PC-3 (cell line): Measurements from ENCODE around the gene RABGAP1L. TPM values are rescaled to one million over a fixed set of nuclear protein-coding genes. Genes with fewer than 3 reads are reported as not detected.
A peak's percentile ranks its signal among the peaks of the same experiment; 100 is the strongest.

ENCODE experiments used
- ATAC-seq: fragments of 200-7000 bp; cut with Tn5 transposase; 2 replicates; pipeline ENCODE4 v1.9.1; 2020; ENCODE audit warnings: mild to moderate bottlenecking, moderate library complexity
- BruUV-seq: library from RNA; stranded (reverse); fragments of 400-500 nt; replicated peaks from 2 replicates; lab custom pipeline; 2021; lab: Mats Ljungman, UMichigan
- CTCF ChIA-PET: fragments of 300-600 bp; sonication (Branson Sonifier 250); formaldehyde crosslinking; loops from one replicate; lab custom pipeline; 2022; ENCODE audit warnings: antibody characterized with exemption; lab: Charles Lee
- POLR2A ChIA-PET: fragments of 300-600 bp; sonication (Branson Sonifier 250); formaldehyde crosslinking; loops from one replicate; lab custom pipeline; 2022; ENCODE audit warnings: antibody characterized with exemption; ENCODE audit not compliant: unreplicated experiment; lab: Charles Lee
- DNase-seq: peaks from one replicate; pipeline ENCODE4 v3.0.0-alpha.2; 2015
- H2AFZ ChIP-seq: fragments of 300-600 bp; sonication (generic); 2 replicates; pipeline ENCODE4 v1.6.0; 2016; ENCODE audit warnings: antibody characterized with exemption, low read length
- H3F3A ChIP-seq: fragments of 300-600 bp; sonication (generic); one replicate; pipeline ENCODE4 v1.6.0; 2017; ENCODE audit warnings: antibody characterized with exemption, low read length, control low read depth, mild to moderate bottlenecking; ENCODE audit not compliant: unreplicated experiment
- H3K27ac ChIP-seq: fragments of 300-600 bp; sonication (generic); 2 replicates; pipeline ENCODE4 v1.5.1; 2016; ENCODE audit warnings: mild to moderate bottlenecking, low read length
- H3K27me3 ChIP-seq: fragments of 300-600 bp; sonication (generic); 2 replicates; pipeline ENCODE4 v1.6.1; 2016; ENCODE audit warnings: low read length, mixed read lengths
- H3K36me3 ChIP-seq: fragments of 300-600 bp; sonication (generic); 2 replicates; pipeline ENCODE4 v1.6.1; 2016; ENCODE audit warnings: low read depth, mixed run types, low read length, mixed read lengths
- H3K4me1 ChIP-seq: fragments of 300-600 bp; sonication (generic); 2 replicates; pipeline ENCODE4 v1.5.1; 2016; ENCODE audit warnings: low read length; ENCODE audit not compliant: insufficient read depth
- H3K4me2 ChIP-seq: fragments of 300-600 bp; sonication (generic); 2 replicates; pipeline ENCODE4 v1.6.0; 2016; ENCODE audit warnings: low read length
- H3K4me3 ChIP-seq: fragments of 300-600 bp; sonication (generic); 2 replicates; pipeline ENCODE4 v1.5.1; 2016; ENCODE audit warnings: mild to moderate bottlenecking, low read length, mixed read lengths
- H3K79me2 ChIP-seq: fragments of 300-600 bp; sonication (generic); 2 replicates; pipeline ENCODE4 v1.6.1; 2017; ENCODE audit warnings: low read length, mixed read lengths
- H3K9ac ChIP-seq: fragments of 300-600 bp; sonication (generic); 2 replicates; pipeline ENCODE4 v1.6.0; 2016; ENCODE audit warnings: mild to moderate bottlenecking, low read length
- H3K9me2 ChIP-seq: fragments of 300-600 bp; sonication (generic); replicated peaks from 2 replicates; pipeline ENCODE4 v1.6.1; 2016; ENCODE audit warnings: mixed run types, low read length, mixed read lengths
- H3K9me3 ChIP-seq: fragments of 300-600 bp; sonication (generic); 2 replicates; pipeline ENCODE4 v1.6.1; 2016; ENCODE audit warnings: low read length, mixed read lengths
- H4K20me1 ChIP-seq: fragments of 300-600 bp; sonication (generic); 2 replicates; pipeline ENCODE4 v1.6.1; 2016; ENCODE audit warnings: low read length, mixed read lengths
- EZH2 ChIP-seq: fragments of 300-600 bp; sonication (generic); IDR thresholded peaks from one replicate; pipeline ENCODE4 v1.6.1; 2017; ENCODE audit warnings: antibody characterized with exemption, mild to moderate bottlenecking, low read length; ENCODE audit not compliant: unreplicated experiment
- EZH2phosphoT487 ChIP-seq: fragments of 300-600 bp; sonication (generic); IDR thresholded peaks from 2 replicates; pipeline ENCODE4 v1.6.1; 2018; ENCODE audit warnings: mild to moderate bottlenecking, antibody characterized with exemption, low read length, borderline replicate concordance
- intact Hi-C: fragments of 100-400 bp; cut with micrococcal nuclease; formaldehyde crosslinking; loops from 2 replicates; pipeline ENCODE4 v1.9.0; 2023
- total RNA-seq: library from RNA; depleted of rRNA; stranded (reverse); fragments of >200 nt; gene quantifications from 2 replicates; pipeline ENCODE4 v1.2.3, GENCODE V29; 2014
- TF ChIP-seq, protein P1 (sequence below): fragments of 300-600 bp; sonication (generic); conservative IDR thresholded peaks from 2 replicates; pipeline ENCODE4 v1.5.1; 2017; ENCODE audit warnings: antibody characterized with exemption, low read depth, mild to moderate bottlenecking, low read length

Gene RABGAP1L
- total RNA-seq, 1 experiment from 2014 or later: 24.4 TPM

DNA sequence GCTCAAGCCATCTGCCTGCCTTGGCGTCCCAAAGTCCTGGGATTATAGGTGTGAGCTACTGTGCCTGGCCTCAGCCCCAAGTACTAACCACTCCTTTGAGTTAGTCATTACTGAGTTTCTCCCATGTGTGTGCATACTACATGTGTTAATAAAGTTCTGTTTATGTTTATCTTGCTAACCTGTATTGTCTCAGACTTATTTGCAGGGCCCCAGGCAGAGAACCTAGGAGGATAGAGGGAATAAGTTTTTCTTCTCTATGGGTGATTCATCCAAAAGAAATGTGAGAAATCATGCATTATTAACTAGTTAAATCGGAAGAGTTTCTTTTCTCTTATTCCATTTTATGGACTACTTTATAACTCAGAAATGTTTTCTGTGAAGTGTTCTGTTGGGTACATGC, 636.5 kb downstream of the RABGAP1L start:
- no peaks in the 10 kb centered on the region for H3K9me3 ChIP-seq
- H3K9ac ChIP-seq: no peak overlapping the region
- no peak overlapping the region for H3K27ac ChIP-seq
- ChIA-PET CTCF (no interaction called here), POLR2A (interaction anchor here (0.6 kb wide), 1 partner anchor 15 kb away, joined by 5 read pairs; no protein-coding TSS in a partner anchor)
- no peak overlapping the region for H2AFZ ChIP-seq
- no peaks in the 10 kb centered on the region for H3K9me2 ChIP-seq
- intact Hi-C loops: loop anchor here (10.0 kb wide), 1 partner anchor 79 kb away; no protein-coding TSS in a partner anchor
- no peaks in the 10 kb centered on the region for H3K79me2 ChIP-seq
- H3K36me3 ChIP-seq: no peaks in the 10 kb centered on the region
- H3F3A ChIP-seq: no peaks in the 10 kb centered on the region
- H3K4me2 ChIP-seq: no peak overlapping the region
- H3K27me3 ChIP-seq: no peaks in the 10 kb centered on the region
- DNase-seq (peak; percentile 47), ATAC-seq (peak; percentile 39)
- BruUV-seq: no TSS peak
- no peak overlapping the region for H3K4me3 ChIP-seq
- no peaks in the 10 kb centered on the region for H4K20me1 ChIP-seq
- H3K4me1 ChIP-seq: peaks cover 20% of the 10 kb centered on the region
- TF ChIP-seq, protein P1, sequence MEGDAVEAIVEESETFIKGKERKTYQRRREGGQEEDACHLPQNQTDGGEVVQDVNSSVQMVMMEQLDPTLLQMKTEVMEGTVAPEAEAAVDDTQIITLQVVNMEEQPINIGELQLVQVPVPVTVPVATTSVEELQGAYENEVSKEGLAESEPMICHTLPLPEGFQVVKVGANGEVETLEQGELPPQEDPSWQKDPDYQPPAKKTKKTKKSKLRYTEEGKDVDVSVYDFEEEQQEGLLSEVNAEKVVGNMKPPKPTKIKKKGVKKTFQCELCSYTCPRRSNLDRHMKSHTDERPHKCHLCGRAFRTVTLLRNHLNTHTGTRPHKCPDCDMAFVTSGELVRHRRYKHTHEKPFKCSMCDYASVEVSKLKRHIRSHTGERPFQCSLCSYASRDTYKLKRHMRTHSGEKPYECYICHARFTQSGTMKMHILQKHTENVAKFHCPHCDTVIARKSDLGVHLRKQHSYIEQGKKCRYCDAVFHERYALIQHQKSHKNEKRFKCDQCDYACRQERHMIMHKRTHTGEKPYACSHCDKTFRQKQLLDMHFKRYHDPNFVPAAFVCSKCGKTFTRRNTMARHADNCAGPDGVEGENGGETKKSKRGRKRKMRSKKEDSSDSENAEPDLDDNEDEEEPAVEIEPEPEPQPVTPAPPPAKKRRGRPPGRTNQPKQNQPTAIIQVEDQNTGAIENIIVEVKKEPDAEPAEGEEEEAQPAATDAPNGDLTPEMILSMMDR: no peak
- TF ChIP-seq EZH2: no peak
- TF ChIP-seq EZH2phosphoT487: no peak

DNA sequence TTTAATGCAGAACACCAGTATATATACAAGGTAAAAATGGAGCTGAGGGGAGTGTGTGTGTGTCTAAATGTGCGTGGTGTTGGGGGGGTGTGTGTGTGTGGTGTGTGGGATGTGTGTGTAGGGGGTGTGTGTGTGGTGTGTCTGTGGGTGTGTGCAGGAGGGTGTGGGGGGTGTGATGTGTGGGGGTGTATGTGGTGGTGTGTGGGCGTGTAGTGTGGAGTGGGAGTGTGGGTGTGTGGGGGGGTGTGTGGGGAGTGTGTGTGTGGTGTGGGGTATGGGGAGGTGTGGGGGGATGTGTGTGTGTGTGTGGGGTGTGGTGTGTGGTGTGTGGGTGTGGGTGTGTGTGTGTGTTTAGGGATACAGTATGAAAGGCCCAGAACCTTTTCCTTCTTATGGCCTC, 638.1 kb downstream of the RABGAP1L start:
- no peak overlapping the region for H3K27ac ChIP-seq
- ATAC-seq (no peak), DNase-seq (no peak)
- no peak overlapping the region for H3K9ac ChIP-seq
- no peaks in the 10 kb centered on the region for H3K36me3 ChIP-seq
- no TSS peak for BruUV-seq
- H3K4me1 ChIP-seq: peaks cover 20% of the 10 kb centered on the region
- POLR2A ChIA-PET: no interaction called here
- no peak overlapping the region for H3K4me3 ChIP-seq
- intact Hi-C loops: loop anchor here (10.0 kb wide), 1 partner anchor 77 kb away; no protein-coding TSS in a partner anchor
- H3K9me3 ChIP-seq: no peaks in the 10 kb centered on the region
- H3K4me2 ChIP-seq: no peak overlapping the region
- H3F3A ChIP-seq: no peaks in the 10 kb centered on the region
- H2AFZ ChIP-seq: no peak overlapping the region
- CTCF ChIA-PET: no interaction called here
- no peaks in the 10 kb centered on the region for H4K20me1 ChIP-seq
- no peaks in the 10 kb centered on the region for H3K79me2 ChIP-seq
- no peak for TF ChIP-seq EZH2
- TF ChIP-seq, protein P1: no peak
- no peaks in the 10 kb centered on the region for H3K9me2 ChIP-seq
- no peaks in the 10 kb centered on the region for H3K27me3 ChIP-seq

DNA sequence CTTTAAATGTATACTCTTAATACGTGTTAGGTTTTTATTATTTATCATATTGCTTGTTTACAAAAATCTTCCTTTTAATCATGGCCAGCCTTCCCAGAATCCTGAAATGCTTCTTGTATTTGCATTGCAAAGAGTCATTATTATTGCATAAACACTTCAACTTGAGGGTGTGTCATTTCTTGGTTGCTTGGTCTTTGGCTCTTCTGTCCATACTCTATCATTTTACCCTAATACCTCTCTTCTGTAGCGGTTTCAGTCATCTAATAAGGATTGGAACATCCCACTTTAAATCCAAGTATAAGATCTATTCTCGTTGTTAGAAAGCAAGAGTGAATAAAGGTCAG, 639.8 kb downstream of the RABGAP1L start:
- Histone ChIP-seq H4K20me1 (no peaks in the 10 kb centered on the region), H3K27ac (0 out of 2 replicates have a peak overlapping the region, but pooled peaks have one; percentile 10), H3K4me1 (peaks cover 20% of the 10 kb centered on the region), H2AFZ (peak overlapping the region; percentile 63), H3K79me2 (no peaks in the 10 kb centered on the region), H3K4me2 (peak overlapping the region; percentile 90), H3K9me2 (no peaks in the 10 kb centered on the region), H3K9ac (no peak overlapping the region), H3K27me3 (no peaks in the 10 kb centered on the region), H3F3A (no peaks in the 10 kb centered on the region), H3K36me3 (no peaks in the 10 kb centered on the region), H3K4me3 (peak overlapping the region; percentile 70), H3K9me3 (no peaks in the 10 kb centered on the region)
- DNase-seq (no peak), ATAC-seq (peak; percentile 12; the same call in 1 of the 2 replicates)
- BruUV-seq: no TSS peak
- ChIA-PET CTCF (interaction anchor here (0.6 to 0.9 kb wide), 3 partner anchors 153 to 347 kb away, joined by 3 to 5 read pairs (median 4); no protein-coding TSS in a partner anchor), POLR2A (interaction anchor here (0.7 kb wide), 1 partner anchor 42 kb away, joined by 4 read pairs; no protein-coding TSS in a partner anchor)
- TF ChIP-seq EZH2phosphoT487 (no peak), EZH2 (no peak)
- TF ChIP-seq, protein P1: no peak
- intact Hi-C loops: loop anchor here (2.0 to 10.0 kb wide), 2 partner anchors 76 to 200 kb away; partner anchors contain the start of gene CACYBP
